GM10847 (cell line): Measurements from ENCODE around the gene TSPAN16.

Experiments
- POLR2A ChIP-seq: IDR thresholded peaks from 2 replicates; pipeline ENCODE4 v1.6.1; 2011; ENCODE audit not compliant: insufficient read length; ENCODE audit errors: extremely low read depth

The TSPAN16 gene

GRCh38 chr19:11346104-11346940, 50.4 kb downstream of the TSPAN16 start, which contains the start of the genes CCDC159 and TMEM205:
Gene CCDC159, plus strand, starts transcription at chr19:11346519. Its CDS starts 88 bp downstream, at chr19:11346607.
Gene TMEM205, minus strand, starts transcription at chr19:11346268. Its CDS starts 649 bp downstream, at chr19:11345619.
- TF ChIP-seq POLR2A = peak; percentile 43

- no peak for TF ChIP-seq POLR2A
Measured at GRCh38 chr19:11347546-11348039, 51.6 kb downstream of the TSPAN16 start.

- no peak for TF ChIP-seq POLR2A
Measured at GRCh38 chr19:11349171-11349570, 53.2 kb downstream of the TSPAN16 start.

- peak; percentile 13 for TF ChIP-seq POLR2A
Measured at GRCh38 chr19:11355160-11356073, 59.5 kb downstream of the TSPAN16 start, which contains the start of gene PLPPR2. Gene PLPPR2, plus strand, starts transcription at chr19:11355432. Its CDS starts 2,242 bp downstream, at chr19:11357674.

GRCh38 chr19:11356074-11356397, 60.1 kb downstream of the TSPAN16 start:
- TF ChIP-seq POLR2A = no peak

- TF ChIP-seq POLR2A = no peak
Measured at GRCh38 chr19:11356676-11357550, 61.0 kb downstream of the TSPAN16 start.

- no peak for TF ChIP-seq POLR2A
Measured at GRCh38 chr19:11359421-11359820, 63.5 kb downstream of the TSPAN16 start.

GRCh38 chr19:11361037-11361770, 65.2 kb downstream of the TSPAN16 start:
- TF ChIP-seq POLR2A = no peak

GRCh38 chr19:11361771-11362731, 66.1 kb downstream of the TSPAN16 start:
- no peak for TF ChIP-seq POLR2A

- TF ChIP-seq POLR2A = no peak
Measured at GRCh38 chr19:11363881-11364280, 67.9 kb downstream of the TSPAN16 start.

GRCh38 chr19:11364296-11364904, 68.4 kb downstream of the TSPAN16 start:
- TF ChIP-seq POLR2A = no peak

GRCh38 chr19:11364935-11365334, 69.0 kb downstream of the TSPAN16 start:
- TF ChIP-seq POLR2A = no peak
